Stimulated activated memory B cell treated with anti-CD40 and anti-IgM and Interleukin-4, amounts not matched to agents 10 μg/mL and 1 μg/mL and 100 μg/mL, for 72 hours (primary cell): Measurements from ENCODE around the gene ARF5.

Experiments used
- ATAC-seq: fragments of 150-1000 bp; cut with Tn5 transposase; 2 replicates; pipeline ENCODE4 v1.10.0; 2021
- H3K27ac Mint-ChIP-seq: one replicate; pipeline ENCODE4 v1.8.0; 2022; ENCODE audit warnings: mild to moderate bottlenecking, mixed read lengths
- H3K27me3 Mint-ChIP-seq: one replicate; pipeline ENCODE4 v1.8.0; 2022; ENCODE audit warnings: mixed read lengths
- H3K36me3 Mint-ChIP-seq: one replicate; pipeline ENCODE4 v1.8.0; 2022; ENCODE audit warnings: mixed read lengths
- H3K4me1 Mint-ChIP-seq: one replicate; pipeline ENCODE4 v1.8.0; 2022; ENCODE audit warnings: mixed read lengths
- H3K4me3 Mint-ChIP-seq: one replicate; pipeline ENCODE4 v1.8.0; 2022; ENCODE audit warnings: mild to moderate bottlenecking, moderate library complexity, mixed read lengths
- H3K9me3 Mint-ChIP-seq: one replicate; pipeline ENCODE4 v1.8.0; 2022; ENCODE audit warnings: mixed read lengths

The ARF5 gene

DNA sequence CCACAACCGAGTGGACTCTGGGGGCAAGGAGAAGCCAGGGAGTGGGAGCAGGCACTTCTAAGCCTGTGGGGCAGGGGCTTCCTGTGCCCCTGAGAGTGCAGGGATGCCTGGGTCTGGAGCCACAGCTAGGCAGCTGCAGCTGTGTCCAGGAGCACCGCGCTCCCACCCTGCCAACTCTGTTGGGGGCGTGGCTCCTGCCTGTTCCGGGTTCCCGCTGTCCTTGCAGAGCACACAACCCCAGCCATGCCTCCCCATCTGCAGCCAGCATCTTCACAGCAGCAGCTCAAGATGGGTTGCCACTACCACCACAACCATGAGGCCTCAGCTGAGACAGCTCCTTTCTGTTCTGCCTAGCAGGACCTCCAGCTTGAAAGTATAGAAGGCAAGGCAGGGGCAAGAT, 21.1 kb downstream of the ARF5 start:
- H3K36me3 Mint-ChIP-seq = no peaks in the 10 kb centered on the region
- H3K27me3 Mint-ChIP-seq = peaks cover 40% of the 10 kb centered on the region
- H3K27ac Mint-ChIP-seq = no peak overlapping the region
- H3K9me3 Mint-ChIP-seq = peaks cover 11% of the 10 kb centered on the region
- H3K4me1 Mint-ChIP-seq = no peaks in the 10 kb centered on the region
- ATAC-seq = no peak
- H3K4me3 Mint-ChIP-seq = no peak overlapping the region

DNA sequence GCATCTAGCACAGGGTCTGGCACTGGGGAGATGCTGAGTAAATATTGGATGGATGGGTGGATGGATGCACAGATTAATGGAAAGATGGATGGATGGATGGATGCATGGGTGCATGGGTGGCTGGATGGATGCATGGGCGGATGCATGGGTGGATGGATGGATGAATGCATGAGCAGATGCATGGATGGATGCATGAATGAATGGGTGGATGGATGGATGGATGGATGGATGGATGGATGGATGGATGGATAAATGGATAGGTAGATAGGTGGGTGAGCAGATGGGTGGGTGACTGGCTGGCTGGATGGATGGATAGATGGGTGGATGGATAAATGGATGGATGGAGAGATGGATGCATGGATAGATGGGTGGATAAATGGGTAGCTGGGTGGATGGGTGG, 24.1 kb downstream of the ARF5 start:
- ATAC-seq = no peak
- H3K27ac Mint-ChIP-seq = no peak overlapping the region

DNA sequence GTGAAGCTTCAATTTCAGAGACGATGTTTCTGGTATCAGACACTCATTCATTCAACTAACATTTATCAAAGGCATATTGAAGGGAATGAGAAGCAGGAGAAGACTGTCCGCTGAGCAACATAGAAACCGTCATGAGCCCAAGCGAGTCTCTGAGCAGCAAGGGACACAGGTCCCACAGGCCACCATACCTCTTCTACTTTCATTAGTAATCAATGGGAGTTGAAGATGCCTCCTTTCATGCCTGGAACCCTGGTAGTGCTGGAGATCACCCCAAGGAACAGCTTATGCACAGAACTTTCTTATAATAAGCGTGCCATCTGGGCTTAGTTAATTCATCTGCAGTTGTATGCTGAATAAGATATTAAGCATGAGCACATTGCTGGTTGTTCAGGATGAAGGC, 28.5 kb downstream of the ARF5 start:
- Mint-ChIP-seq H3K27me3 (peaks cover 77% of the 10 kb centered on the region), H3K9me3 (peaks cover 11% of the 10 kb centered on the region), H3K4me3 (no peak overlapping the region), H3K27ac (no peak overlapping the region), H3K36me3 (no peaks in the 10 kb centered on the region), H3K4me1 (peaks cover 11% of the 10 kb centered on the region)
- no peak for ATAC-seq

More for the DNA sequence above, 24.1 kb downstream of the ARF5 start:
- Mint-ChIP-seq H3K4me3 (no peak overlapping the region), H3K4me1 (no peaks in the 10 kb centered on the region), H3K9me3 (peaks cover 11% of the 10 kb centered on the region), H3K27me3 (peaks cover 48% of the 10 kb centered on the region), H3K36me3 (no peaks in the 10 kb centered on the region)

DNA sequence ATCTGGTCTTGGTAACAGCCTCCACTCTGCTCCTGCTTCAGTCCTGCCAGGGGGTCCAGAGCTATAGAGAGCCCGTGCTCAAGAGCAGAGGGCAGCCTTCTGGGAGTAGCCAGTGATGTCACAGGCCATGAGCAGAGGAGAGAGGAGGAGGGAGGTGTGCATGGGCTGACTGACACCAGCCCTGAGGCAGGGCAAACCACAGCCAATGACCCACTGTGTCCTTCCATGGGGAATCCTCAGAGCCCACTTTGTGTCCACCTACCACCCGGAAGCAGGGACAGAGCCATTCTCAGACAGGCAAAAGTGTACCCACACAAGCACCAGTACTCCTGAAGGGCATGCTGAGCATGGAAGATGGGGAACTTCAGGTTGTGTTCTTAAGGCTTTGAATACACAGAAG, 29.8 kb downstream of the ARF5 start, which contains the start of gene PAX4:
TSS of gene PAX4 (minus strand) at position 101 of the 400 bp plus-strand sequence. CDS start 2,214 bp downstream, outside the sequence.
- no peaks in the 10 kb centered on the region for H3K36me3 Mint-ChIP-seq
- H3K27ac Mint-ChIP-seq = no peak within 1 kb of the TSS
- H3K4me3 Mint-ChIP-seq = no peak within 1 kb of the TSS
- H3K9me3 Mint-ChIP-seq = no peaks in the 10 kb centered on the region
- H3K27me3 Mint-ChIP-seq = peaks cover 77% of the 10 kb centered on the region
- H3K4me1 Mint-ChIP-seq = peaks cover 11% of the 10 kb centered on the region
- no peak for ATAC-seq

DNA sequence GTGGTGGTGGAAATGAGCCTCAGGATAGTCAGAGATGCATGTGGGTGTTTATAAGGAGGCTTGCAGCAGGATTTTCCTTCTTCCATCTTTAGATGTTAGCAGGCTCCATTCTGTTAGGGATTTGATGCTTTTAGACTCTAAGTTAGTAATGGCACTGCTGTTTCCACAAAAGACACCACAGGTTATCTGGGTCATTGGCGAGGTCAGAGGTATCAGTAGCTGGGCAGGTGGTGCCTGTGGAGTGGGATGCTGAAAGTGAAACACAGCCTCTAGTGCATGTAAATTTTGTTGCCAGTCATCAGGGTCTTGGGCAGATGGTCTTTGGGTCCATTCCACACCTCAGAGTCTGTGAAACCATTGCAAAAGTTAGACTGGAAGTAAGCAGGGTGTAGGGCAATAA, 30.6 kb downstream of the ARF5 start:
- Mint-ChIP-seq H3K27me3 (peaks cover 72% of the 10 kb centered on the region), H3K36me3 (no peaks in the 10 kb centered on the region), H3K4me3 (no peak overlapping the region), H3K27ac (no peak overlapping the region), H3K4me1 (peaks cover 11% of the 10 kb centered on the region), H3K9me3 (no peaks in the 10 kb centered on the region)
- ATAC-seq = no peak

DNA sequence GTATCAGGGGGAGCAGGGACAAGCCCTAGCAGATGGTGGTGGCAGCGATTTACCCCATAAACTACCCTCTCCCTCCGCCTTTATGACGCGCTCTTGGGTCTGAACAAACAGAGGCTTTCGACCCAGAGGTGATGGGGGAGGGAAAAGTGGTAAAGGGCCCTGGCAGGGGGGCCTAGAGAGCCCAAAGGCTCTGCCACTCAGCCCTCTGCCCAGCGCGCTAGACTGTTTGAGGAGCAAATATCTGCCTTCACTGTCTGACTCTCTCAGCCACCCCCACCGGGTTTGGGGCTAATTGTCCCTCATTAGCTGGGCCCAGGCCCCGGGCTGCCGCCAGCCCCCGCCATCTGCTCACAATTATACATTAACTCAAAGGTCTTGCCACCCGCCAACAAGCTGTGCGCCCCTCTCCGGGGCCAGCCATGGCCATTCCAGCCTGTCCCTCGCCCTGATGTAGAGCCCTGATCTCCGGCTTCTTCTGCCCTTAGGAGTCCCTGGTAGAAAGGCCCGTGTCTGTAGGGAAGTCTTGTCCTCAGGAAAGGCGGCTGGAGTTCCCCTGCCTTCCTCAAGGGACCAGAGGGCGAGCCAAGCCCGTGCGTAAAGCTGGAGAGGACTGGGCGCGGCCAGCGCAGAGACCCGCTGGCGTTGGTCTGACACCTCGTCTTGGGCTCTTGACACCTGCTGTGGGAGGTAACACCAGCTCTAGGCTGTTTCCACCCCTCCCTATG, 31.6 kb downstream of the ARF5 start:
- Mint-ChIP-seq H3K36me3 (no peaks in the 10 kb centered on the region), H3K27ac (no peak overlapping the region), H3K4me1 (peaks cover 11% of the 10 kb centered on the region), H3K9me3 (no peaks in the 10 kb centered on the region), H3K4me3 (no peak overlapping the region), H3K27me3 (peaks cover 66% of the 10 kb centered on the region)
- ATAC-seq = peak; percentile 32

DNA sequence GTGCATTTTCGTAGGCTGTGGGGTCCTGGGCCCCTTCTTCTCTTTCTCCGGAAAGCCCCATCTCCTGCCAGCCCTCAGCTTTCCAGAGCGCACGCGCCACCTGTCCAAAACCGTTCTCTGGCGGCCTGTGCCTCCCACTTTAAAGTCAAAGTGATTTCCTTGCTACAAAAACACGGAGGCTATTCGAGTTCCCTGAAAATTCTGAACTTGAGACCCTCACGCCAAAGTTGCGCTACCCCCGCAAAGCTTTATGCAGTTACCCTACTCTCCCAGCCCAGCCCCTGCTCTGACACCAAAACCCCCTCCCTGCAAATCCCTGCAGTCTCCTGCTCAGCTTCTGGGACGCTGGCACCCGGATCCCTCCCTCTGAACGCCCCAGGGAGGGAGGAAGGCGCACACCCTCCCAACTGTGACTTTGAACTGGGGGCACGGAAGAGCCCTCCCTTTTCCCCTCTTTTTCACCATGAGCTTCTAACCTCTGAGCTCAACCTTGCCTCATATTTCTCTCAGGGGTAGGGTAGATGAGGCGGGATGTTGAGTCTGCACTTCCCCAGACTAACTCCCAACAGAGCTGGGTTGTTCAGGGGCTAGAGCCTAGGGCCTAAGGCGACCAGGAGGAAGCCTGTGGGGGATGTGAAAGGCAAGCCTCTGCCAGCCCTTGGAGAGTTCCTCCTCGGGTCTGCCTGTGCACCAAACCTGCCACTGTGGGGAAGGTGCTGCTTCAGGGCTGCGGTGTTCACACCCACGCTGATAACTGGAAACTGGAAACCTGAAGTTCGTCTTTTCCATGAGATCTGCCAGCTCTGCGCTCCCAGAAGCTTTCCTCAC, 32.4 kb downstream of the ARF5 start:
- H3K9me3 Mint-ChIP-seq = no peaks in the 10 kb centered on the region
- H3K4me3 Mint-ChIP-seq = peak overlapping the region; percentile 50
- peaks cover 66% of the 10 kb centered on the region for H3K27me3 Mint-ChIP-seq
- H3K27ac Mint-ChIP-seq = no peak overlapping the region
- H3K4me1 Mint-ChIP-seq = peaks cover 11% of the 10 kb centered on the region
- ATAC-seq = no peak
- no peaks in the 10 kb centered on the region for H3K36me3 Mint-ChIP-seq

DNA sequence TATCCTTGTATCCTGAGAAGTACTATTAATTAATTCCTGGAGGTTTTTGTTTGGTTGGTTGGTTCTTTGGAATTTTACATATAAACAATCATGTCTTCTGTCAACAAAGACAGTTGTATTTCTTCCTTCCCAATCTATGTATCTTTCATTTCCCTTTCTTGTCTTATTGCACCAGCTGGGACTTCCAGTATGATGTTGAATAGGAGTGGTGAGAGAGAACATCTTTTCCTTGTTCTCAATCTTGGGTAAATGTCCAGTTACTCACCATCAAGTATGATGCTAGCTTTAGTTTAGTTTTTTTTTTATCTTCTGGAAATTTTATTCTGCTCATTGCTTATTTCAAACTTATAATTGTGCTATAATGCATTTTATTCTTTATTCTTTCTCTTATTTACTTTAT, 37.1 kb downstream of the ARF5 start:
- peaks cover 21% of the 10 kb centered on the region for H3K4me1 Mint-ChIP-seq
- no peak overlapping the region for H3K27ac Mint-ChIP-seq
- no peak for ATAC-seq
- no peak overlapping the region for H3K4me3 Mint-ChIP-seq
- H3K36me3 Mint-ChIP-seq = no peaks in the 10 kb centered on the region
- H3K9me3 Mint-ChIP-seq = no peaks in the 10 kb centered on the region
- H3K27me3 Mint-ChIP-seq = peaks cover 39% of the 10 kb centered on the region

DNA sequence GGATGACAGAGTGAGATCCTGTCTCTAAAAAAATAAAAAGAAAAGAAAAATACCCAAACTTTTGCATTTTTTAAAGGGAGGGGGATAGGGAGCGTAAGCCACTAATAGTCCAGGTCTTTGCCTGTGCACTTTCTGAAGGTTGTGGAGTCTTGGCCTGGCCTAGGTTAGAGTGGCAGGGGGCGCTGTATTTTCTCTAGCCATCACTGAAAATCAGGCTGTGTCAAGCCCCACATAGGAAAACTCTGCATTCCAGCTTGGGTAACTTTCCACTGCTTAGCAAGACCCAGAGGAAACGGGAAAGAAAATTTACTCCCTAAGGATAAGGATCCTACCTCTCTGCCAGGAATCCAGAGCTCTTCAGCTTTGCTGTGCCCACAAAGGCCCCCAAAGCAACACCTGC, 40.2 kb downstream of the ARF5 start:
- no peak overlapping the region for H3K27ac Mint-ChIP-seq
- H3K36me3 Mint-ChIP-seq = no peaks in the 10 kb centered on the region
- no peak for ATAC-seq
- H3K27me3 Mint-ChIP-seq = peaks cover 24% of the 10 kb centered on the region
- H3K4me1 Mint-ChIP-seq = peaks cover 10% of the 10 kb centered on the region
- H3K9me3 Mint-ChIP-seq = no peaks in the 10 kb centered on the region
- H3K4me3 Mint-ChIP-seq = no peak overlapping the region

DNA sequence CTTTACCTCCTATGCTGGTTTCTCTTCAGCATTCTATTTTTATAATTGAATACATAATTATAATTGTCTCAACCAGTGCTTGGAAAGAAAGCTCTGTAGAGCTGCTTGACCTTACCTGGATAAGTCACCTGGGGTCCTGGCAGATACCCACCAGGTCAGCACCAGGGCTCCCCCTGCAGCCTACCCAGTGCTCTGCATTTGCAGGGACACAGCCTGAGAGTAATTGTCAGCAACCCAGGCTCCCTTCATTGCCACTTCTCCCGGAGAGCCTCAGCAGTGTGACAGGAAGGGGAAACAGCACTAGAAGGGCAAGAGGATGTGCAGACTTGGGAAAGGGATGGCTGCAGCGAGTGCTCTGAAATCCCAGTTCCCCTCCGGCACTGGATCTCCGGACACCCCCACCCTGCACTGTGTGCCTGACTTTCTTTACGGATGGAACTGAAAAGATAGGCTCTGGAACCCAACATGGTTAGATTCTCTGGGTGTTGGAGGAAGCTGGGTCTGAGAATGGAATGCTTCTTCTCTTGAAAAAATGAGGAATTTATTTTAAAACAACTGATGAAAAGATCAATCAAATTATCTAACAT, 41.1 kb downstream of the ARF5 start:
- no peak overlapping the region for H3K4me3 Mint-ChIP-seq
- H3K36me3 Mint-ChIP-seq = no peaks in the 10 kb centered on the region
- H3K4me1 Mint-ChIP-seq = peaks cover 10% of the 10 kb centered on the region
- peaks cover 2% of the 10 kb centered on the region for H3K9me3 Mint-ChIP-seq
- H3K27ac Mint-ChIP-seq = no peak overlapping the region
- H3K27me3 Mint-ChIP-seq = peaks cover 24% of the 10 kb centered on the region
- peak; percentile 51 for ATAC-seq

DNA sequence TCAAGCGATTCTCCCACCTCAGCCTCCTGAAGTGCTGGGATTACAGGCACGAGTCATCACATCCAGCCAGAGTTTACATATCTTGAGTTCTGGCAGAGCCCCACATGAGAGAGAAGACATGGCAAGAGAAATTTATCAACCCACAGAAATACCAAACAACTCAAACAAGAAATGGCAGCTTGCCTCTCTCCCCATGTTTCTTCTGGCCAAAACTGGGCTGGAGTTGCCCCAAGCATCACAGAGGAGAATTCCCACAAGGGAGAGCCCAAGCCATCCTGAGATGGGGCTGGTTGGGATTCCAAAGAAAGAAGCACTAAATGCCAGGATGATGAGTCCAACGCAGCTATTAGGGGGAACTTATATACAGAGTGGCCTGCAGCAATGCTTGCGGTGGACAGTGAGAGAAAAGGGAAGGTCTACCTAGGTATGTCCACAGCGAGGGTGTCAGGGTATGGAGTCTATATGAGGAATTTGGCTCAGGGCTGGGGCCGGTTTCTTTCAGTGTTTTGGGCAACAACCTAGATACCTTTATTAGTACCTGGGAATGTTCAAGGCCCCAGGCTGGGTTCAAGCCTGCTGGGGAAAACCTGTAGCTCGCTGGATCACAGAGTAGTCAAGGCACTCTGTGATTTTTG, 44.2 kb downstream of the ARF5 start:
- H3K27ac Mint-ChIP-seq = no peak overlapping the region
- no peaks in the 10 kb centered on the region for H3K36me3 Mint-ChIP-seq
- no peak for ATAC-seq
- H3K27me3 Mint-ChIP-seq = peaks cover 34% of the 10 kb centered on the region
- peaks cover 10% of the 10 kb centered on the region for H3K4me1 Mint-ChIP-seq
- peaks cover 2% of the 10 kb centered on the region for H3K9me3 Mint-ChIP-seq
- H3K4me3 Mint-ChIP-seq = no peak overlapping the region

DNA sequence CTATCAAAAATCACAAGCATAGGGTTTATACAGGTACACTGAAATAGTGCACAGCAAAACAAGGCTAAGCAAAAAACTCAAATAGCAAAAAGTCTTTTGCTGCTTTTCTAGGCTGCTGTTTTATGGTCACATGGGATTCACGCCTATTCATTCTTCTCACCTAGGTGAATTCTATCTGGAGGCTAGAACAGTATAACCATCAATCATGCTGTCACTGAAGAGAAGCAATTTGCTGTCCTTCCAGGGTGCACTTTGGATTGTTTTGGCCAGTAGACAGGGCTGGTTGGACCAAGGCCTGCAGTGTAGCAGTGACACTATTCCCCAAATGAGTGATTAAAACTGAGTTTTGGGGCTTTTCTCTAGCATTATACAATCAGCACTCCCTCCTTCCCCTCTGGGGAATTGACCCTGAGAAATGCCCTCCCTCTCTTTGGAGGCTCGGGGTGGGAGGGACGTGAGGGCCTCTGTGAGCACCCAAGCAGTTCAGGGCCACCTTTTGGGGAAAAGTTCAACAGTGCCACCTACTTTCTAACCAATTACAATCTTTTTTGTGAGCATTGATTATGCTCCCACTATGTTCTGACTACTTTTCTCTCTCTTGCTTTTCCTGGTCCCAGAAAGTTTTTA, 47.6 kb downstream of the ARF5 start:
- Mint-ChIP-seq H3K27ac (no peak overlapping the region), H3K4me1 (no peaks in the 10 kb centered on the region), H3K4me3 (no peak overlapping the region), H3K9me3 (peaks cover 2% of the 10 kb centered on the region), H3K27me3 (peaks cover 49% of the 10 kb centered on the region), H3K36me3 (no peaks in the 10 kb centered on the region)
- no peak for ATAC-seq

DNA sequence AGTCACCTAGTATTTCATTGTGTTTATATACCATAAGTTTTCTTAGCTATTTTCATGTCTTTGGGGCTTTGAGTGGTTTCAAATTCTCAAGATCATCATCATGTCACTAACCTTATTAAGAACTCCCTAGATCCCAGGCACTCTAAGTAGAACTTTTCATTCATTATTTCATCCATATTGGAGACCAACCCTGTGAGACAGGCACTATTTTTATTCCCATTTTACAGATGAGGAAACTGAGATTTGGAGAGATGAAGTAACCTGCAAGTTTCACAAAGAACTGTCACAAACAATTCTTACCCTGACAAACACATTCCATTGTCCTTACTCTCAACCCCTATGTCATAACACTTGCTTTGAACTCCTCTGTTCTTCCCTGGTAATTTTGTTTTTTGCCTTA, 50.0 kb downstream of the ARF5 start:
- no peak overlapping the region for H3K27ac Mint-ChIP-seq
- H3K4me3 Mint-ChIP-seq = no peak overlapping the region
- no peak for ATAC-seq
- H3K9me3 Mint-ChIP-seq = peaks cover 2% of the 10 kb centered on the region
- no peaks in the 10 kb centered on the region for H3K36me3 Mint-ChIP-seq
- H3K27me3 Mint-ChIP-seq = peaks cover 35% of the 10 kb centered on the region
- H3K4me1 Mint-ChIP-seq = no peaks in the 10 kb centered on the region
